H1 (cell line): Measurements from ENCODE around the gene NEURL1. TPM values are rescaled to one million over a fixed set of nuclear protein-coding genes. Genes with fewer than 3 reads are reported as not detected.

Experiments
- RXRA ChIP-seq: IDR thresholded peaks from 2 replicates; pipeline ENCODE4 v1.6.1; 2011; ENCODE audit warnings: low read depth, mild to moderate bottlenecking, low read length, moderate library complexity; ENCODE audit not compliant: insufficient read depth
- SP4 ChIP-seq: IDR thresholded peaks from 2 replicates; pipeline ENCODE4 v1.6.1; 2012; ENCODE audit warnings: low read length, inconsistent platforms
- TEAD4 ChIP-seq: IDR thresholded peaks from 2 replicates; pipeline ENCODE4 v1.6.1; 2012; ENCODE audit warnings: low read depth, low read length, inconsistent platforms, mixed read lengths
- polyA plus RNA-seq, 7 experiments: library from polyadenylated mRNA; depleted of rRNA in 3 of 7; stranded (reverse) in 5 of 7; unstranded in 2 of 7; fragments of >200 nt in 5 of 7; fragments of 200-250 nt in 2 of 7; gene quantifications; 1 replicate in 5 of 7; 2 replicates in 1 of 7; 4 replicates in 1 of 7; pipeline versions ENCODE4 v1.2.1 to v1.2.3, GENCODE V29; 2011 to 2013; ENCODE audit warnings: missing spikeins in 2 of 7, mixed read lengths in 2 of 7
- total RNA-seq: library from RNA; stranded (reverse); fragmentation: NEBNext Ultra II Directional; extraction: Animal tissue kit (Norgen Biotek cat#: 25700); gene quantifications from 2 replicates; pipeline ENCODE4 v1.2.1, GENCODE V29; 2021

Gene NEURL1
- total and polyA plus RNA-seq, 2 of the 8 experiments (the other 6 are each of a cell fraction or from before 2014, with no cell fraction given) = 0.54 to 0.58 TPM

DNA sequence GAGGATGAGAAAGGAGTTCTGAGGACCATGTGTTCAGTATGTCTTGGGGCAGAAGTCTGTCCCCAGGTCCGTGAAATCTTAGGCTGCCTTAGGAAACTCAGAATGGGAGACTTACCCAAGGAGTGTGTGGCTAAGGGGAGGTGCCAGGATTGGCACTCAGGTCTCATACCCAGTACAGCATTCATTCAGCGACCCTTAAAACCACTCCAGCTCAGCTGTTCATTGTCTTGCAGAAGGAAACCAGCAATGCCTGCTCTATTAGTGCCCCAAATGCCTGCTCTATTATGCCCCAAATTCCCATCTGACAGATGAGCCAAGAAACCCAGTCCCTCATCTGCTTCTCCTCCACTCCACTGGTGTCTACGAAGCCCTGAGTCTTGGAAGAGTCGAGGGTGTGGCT, 147.8 kb downstream of the NEURL1 start (continued):
- no peak for TF ChIP-seq SP4
- no peak for TF ChIP-seq TEAD4
- no peak for TF ChIP-seq RXRA
- TF ChIP-seq, all 59 proteins: peak for 0

Other genes starting within 250 kb of the NEURL1 start
- gene RPEL1, start 247.8 kb upstream of the NEURL1 start, total RNA-seq = not detected in 2 replicates
- 0.12 and 0.13 TPM in 2 replicates for gene RPEL1, start 247.8 kb upstream of the NEURL1 start, polyA plus RNA-seq (2011; rRNA removed)
- gene INA, start 216.6 kb upstream of the NEURL1 start, total RNA-seq = 17.4 and 18.1 TPM in 2 replicates
- gene INA, start 216.6 kb upstream of the NEURL1 start, polyA plus RNA-seq (2011; rRNA removed) = 13.4 and 17.1 TPM in 2 replicates
- gene PCGF6, start 142.6 kb upstream of the NEURL1 start, total RNA-seq = 16.2 and 18.6 TPM in 2 replicates
- gene PCGF6, start 142.6 kb upstream of the NEURL1 start, polyA plus RNA-seq (2011; rRNA removed) = 4.0 and 6.9 TPM in 2 replicates
- gene TAF5, start 125.7 kb upstream of the NEURL1 start, total RNA-seq = 14.5 and 15.6 TPM in 2 replicates
- gene TAF5, start 125.7 kb upstream of the NEURL1 start, polyA plus RNA-seq (2011; rRNA removed) = 4.0 and 5.8 TPM in 2 replicates
- gene ATP5MK, start 97.2 kb upstream of the NEURL1 start, total RNA-seq = 312 and 339 TPM in 2 replicates
- gene ATP5MK, start 97.2 kb upstream of the NEURL1 start, polyA plus RNA-seq (2011; rRNA removed) = 144 and 280 TPM in 2 replicates
- gene PDCD11, start 97.1 kb upstream of the NEURL1 start, total RNA-seq = 78.5 and 79.1 TPM in 2 replicates
- gene PDCD11, start 97.1 kb upstream of the NEURL1 start, polyA plus RNA-seq (2011; rRNA removed) = 18.1 and 24.3 TPM in 2 replicates
- 1.2 and 1.9 TPM in 2 replicates for gene CALHM2, start 41.3 kb upstream of the NEURL1 start, total RNA-seq
- 2.4 and 2.5 TPM in 2 replicates for gene CALHM2, start 41.3 kb upstream of the NEURL1 start, polyA plus RNA-seq (2011; rRNA removed)
- gene CALHM1, start 34.8 kb upstream of the NEURL1 start, total RNA-seq = 0.34 TPM in 1 of 2 replicates, not detected in the other
- gene CALHM1, start 34.8 kb upstream of the NEURL1 start, polyA plus RNA-seq (2011; rRNA removed) = 0.29 and 0.49 TPM in 2 replicates
- gene CALHM3, start 14.5 kb upstream of the NEURL1 start, total RNA-seq = 0.17 TPM in 1 of 2 replicates, not detected in the other
- gene CALHM3, start 14.5 kb upstream of the NEURL1 start, polyA plus RNA-seq (2011; rRNA removed) = 0.42 and 0.60 TPM in 2 replicates